Suppressor macrophage treated with lipopolysaccharide for 4 hours (primary cell): ENCODE results near the gene PPIP5K1.
A peak's percentile ranks its signal among the peaks of the same experiment; 100 is the strongest.

Experiments used
- DNase-seq: peaks from one replicate; pipeline ENCODE4 v3.0.0-alpha.2; 2020

PPIP5K1 gene

DNA sequence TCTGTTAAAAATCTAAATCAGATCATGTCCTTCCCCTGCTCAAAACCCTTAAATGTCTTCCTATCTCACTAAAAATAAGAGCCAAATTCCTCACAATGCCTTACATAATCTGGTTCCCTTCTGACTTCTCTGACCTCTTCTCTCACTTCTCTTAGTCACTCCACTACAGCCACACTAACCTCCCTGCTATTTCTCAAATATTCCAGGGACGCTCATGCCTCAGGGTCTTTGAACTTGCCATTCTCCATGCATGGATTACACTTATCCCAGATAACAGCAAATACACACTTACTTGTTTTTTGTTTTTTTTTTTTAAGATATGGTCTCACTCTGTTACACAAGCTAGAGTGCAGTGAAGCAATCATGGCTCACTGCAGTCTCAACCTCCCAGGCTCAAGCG lies 105.6 kb downstream of the PPIP5K1 start:
- peak; percentile 7 for DNase-seq
